Pulmonary artery endothelial cell (primary cell): ENCODE data around the gene ZNF511. TPM values are rescaled to one million over a fixed set of nuclear protein-coding genes. Genes with fewer than 3 reads are reported as not detected.

ENCODE experiments used
- total RNA-seq: library from RNA; depleted of rRNA; stranded (reverse); fragments of >200 nt; gene quantifications from 2 replicates; pipeline ENCODE4 v1.2.3, GENCODE V29; 2014

ZNF511 gene
- total RNA-seq, 1 donor from 2014 or later: 27.4 TPM

Other genes starting within 250 kb of the ZNF511 start
- not detected in 2 replicates for gene ADGRA1, start 221.0 kb upstream of the ZNF511 start, total RNA-seq
- not detected in 2 replicates for gene KNDC1, start 148.7 kb upstream of the ZNF511 start, total RNA-seq
- not detected in 2 replicates for gene UTF1, start 78.7 kb upstream of the ZNF511 start, total RNA-seq
- gene VENTX, start 71.1 kb upstream of the ZNF511 start, total RNA-seq: not detected in 2 replicates
- 0.33 and 0.46 TPM in 2 replicates for gene ADAM8, start 32.0 kb upstream of the ZNF511 start, total RNA-seq
- 59.4 and 60.9 TPM in 2 replicates for gene TUBGCP2, start within 50 bp of the ZNF511 start, total RNA-seq
- not detected in 2 replicates for gene CALY, start 28.0 kb downstream of the ZNF511 start, total RNA-seq
- gene PRAP1, start 38.5 kb downstream of the ZNF511 start, total RNA-seq: not detected in 2 replicates
- 9.3 and 32.9 TPM in 2 replicates for gene FUOM, start 49.1 kb downstream of the ZNF511 start, total RNA-seq
- gene ECHS1, start 64.4 kb downstream of the ZNF511 start, total RNA-seq: 60.3 and 63.4 TPM in 2 replicates
- gene PAOX, start 70.3 kb downstream of the ZNF511 start, total RNA-seq: 5.8 and 8.8 TPM in 2 replicates
- gene MTG1, start 85.2 kb downstream of the ZNF511 start, total RNA-seq: 46.0 and 56.7 TPM in 2 replicates
- gene SPRN, start 115.7 kb downstream of the ZNF511 start, total RNA-seq: not detected in 2 replicates
- gene SCART1, start 145.0 kb downstream of the ZNF511 start, total RNA-seq: 0.25 and 0.73 TPM in 2 replicates
- 0.13 TPM in 1 of 2 replicates, not detected in the other for gene CYP2E1, start 218.4 kb downstream of the ZNF511 start, total RNA-seq